Naive thymus-derived CD4-positive, alpha-beta T cell (primary cell): ENCODE results near the gene FRA10AC1. TPM values are rescaled to one million over a fixed set of nuclear protein-coding genes. Genes with fewer than 3 reads are reported as not detected.
A peak's percentile ranks its signal among the peaks of the same experiment; 100 is the strongest.

Experiments used
- ATAC-seq: fragments of 150-1000 bp; cut with Tn5 transposase; 2 replicates; pipeline ENCODE4 v1.10.0; 2021; ENCODE audit warnings: mild to moderate bottlenecking, moderate library complexity
- CTCF ChIA-PET: fragments of 350-600 bp; sonication (Branson Sonifier 250); formaldehyde crosslinking; loops from one replicate; lab custom pipeline; 2021; ENCODE audit warnings: antibody characterized with exemption; lab: Charles Lee
- POLR2A ChIA-PET: fragments of 350-600 bp; sonication (Branson Sonifier 250); formaldehyde crosslinking; loops from one replicate; lab custom pipeline; 2021; ENCODE audit warnings: antibody characterized with exemption, inconsistent platforms; lab: Charles Lee
- DNase-seq, 9 donors: peaks; one replicate each; pipeline versions ENCODE4 v3.0.0 to v3.0.0-alpha.2; 2020 to 2022; ENCODE audit warnings: mixed read lengths in 1 of 9
- H3K27ac ChIP-seq: one replicate; pipeline ENCODE4 v1.7.0; 2013; ENCODE audit warnings: mild to moderate bottlenecking, low read depth, low read length, moderate library complexity
- H3K27me3 ChIP-seq, 2 donors: one replicate each; pipeline ENCODE4 v1.7.0; 2013; ENCODE audit warnings: low read length in 2 of 2, mild to moderate bottlenecking in 2 of 2, moderate library complexity in 2 of 2; ENCODE audit not compliant: control insufficient read depth in 2 of 2, insufficient read depth in 2 of 2
- H3K36me3 ChIP-seq, 3 experiments: 1 replicate in 2 of 3; 2 replicates in 1 of 3; pipeline ENCODE4 v1.7.0; 2013; ENCODE audit warnings: low read length in 3 of 3, mild to moderate bottlenecking in 3 of 3, moderate library complexity in 1 of 3; ENCODE audit not compliant: insufficient read depth in 3 of 3, control insufficient read depth in 2 of 3
- H3K4me1 ChIP-seq, 2 donors: one replicate each; pipeline ENCODE4 v1.7.0; 2013; ENCODE audit warnings: low read length in 2 of 2, mild to moderate bottlenecking in 2 of 2, moderate library complexity in 1 of 2; ENCODE audit not compliant: control insufficient read depth in 2 of 2, insufficient read depth in 2 of 2
- H3K4me3 ChIP-seq: 2 replicates; pipeline ENCODE4 v1.7.0; 2013; ENCODE audit warnings: mild to moderate bottlenecking, low read length
- H3K9me3 ChIP-seq, 3 experiments: 1 replicate in 2 of 3; 2 replicates in 1 of 3; pipeline ENCODE4 v1.7.0; 2013; ENCODE audit warnings: low read length in 3 of 3; ENCODE audit not compliant: control insufficient read depth in 2 of 3
- H3K27ac Mint-ChIP-seq, 9 donors: one replicate each; pipeline ENCODE4 v1.8.0; 2020 to 2022; ENCODE audit warnings: mixed read lengths in 9 of 9, mild to moderate bottlenecking in 8 of 9, moderate library complexity in 5 of 9, inconsistent platforms in 2 of 9
- H3K27me3 Mint-ChIP-seq, 5 donors: one replicate each; pipeline ENCODE4 v1.8.0; 2021 to 2022; ENCODE audit warnings: mixed read lengths in 5 of 5, mild to moderate bottlenecking in 1 of 5
- H3K36me3 Mint-ChIP-seq, 5 donors: one replicate each; pipeline ENCODE4 v1.8.0; 2020 to 2022; ENCODE audit warnings: mixed read lengths in 5 of 5, mild to moderate bottlenecking in 3 of 5, inconsistent platforms in 1 of 5
- H3K4me1 Mint-ChIP-seq, 7 donors: one replicate each; pipeline ENCODE4 v1.8.0; 2020 to 2022; ENCODE audit warnings: mixed read lengths in 7 of 7, mild to moderate bottlenecking in 3 of 7, inconsistent platforms in 1 of 7
- H3K4me3 Mint-ChIP-seq, 10 donors: one replicate each; pipeline ENCODE4 v1.8.0; 2020 to 2022; ENCODE audit warnings: mild to moderate bottlenecking in 10 of 10, mixed read lengths in 10 of 10, moderate library complexity in 6 of 10, inconsistent platforms in 2 of 10
- H3K9me3 Mint-ChIP-seq, 11 donors: one replicate each; pipeline ENCODE4 v1.8.0; 2020 to 2022; ENCODE audit warnings: mixed read lengths in 11 of 11, mild to moderate bottlenecking in 4 of 11, inconsistent platforms in 1 of 11, moderate library complexity in 1 of 11
- intact Hi-C, 2 donors: fragments of 100-400 bp; cut with micrococcal nuclease; formaldehyde crosslinking; loops; one replicate each; pipeline ENCODE4 v1.15.1; 2023
- polyA plus RNA-seq, 2 donors: library from polyadenylated mRNA; unstranded; fragments of 300-500 nt; fragmentation: Illumina TruSeq; gene quantifications; one replicate each; pipeline ENCODE4 v1.2.3, GENCODE V29; 2021
- total RNA-seq, 6 experiments: library from RNA in 5 of 6; stranded (reverse) in 5 of 6; gene quantifications; 1 replicate in 5 of 6; 2 replicates in 1 of 6; pipeline ENCODE4 v1.2.3 and lab custom pipeline; 2021 to 2026

FRA10AC1 gene
- total and polyA plus RNA-seq, 7 experiments from 2014 or later: 4.4 to 31.0 (median 20.3) TPM

DNA sequence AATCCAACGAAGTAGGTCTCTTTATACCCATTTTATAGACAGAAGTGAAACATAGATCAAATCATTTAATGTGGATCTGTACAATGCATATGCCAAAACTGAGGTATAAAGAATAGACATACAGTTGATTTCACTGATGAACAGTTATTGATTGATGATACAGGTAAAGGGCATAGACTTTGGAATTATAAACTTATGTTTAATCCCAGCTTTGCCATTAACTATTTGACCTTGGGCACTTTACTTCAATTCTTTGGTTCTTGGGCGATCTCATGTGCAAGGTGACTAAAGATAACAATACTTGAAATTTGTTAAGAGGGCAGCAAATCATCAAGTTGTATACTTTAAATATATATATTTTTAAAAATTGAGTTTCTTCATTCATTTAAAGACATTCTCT is 28.6 kb downstream of the FRA10AC1 start:
- H3K27ac ChIP-seq: no peak overlapping the region
- intact Hi-C loops: no loop called here
- no peak for DNase-seq
- H3K27me3 ChIP-seq: no peaks in the 10 kb centered on the region
- no peaks in the 10 kb centered on the region for H3K27me3 Mint-ChIP-seq
- no peaks in the 10 kb centered on the region for H3K9me3 ChIP-seq
- no peak overlapping the region for H3K4me3 Mint-ChIP-seq
- H3K36me3 ChIP-seq: peaks cover 3 to 36% (median 8%) of the 10 kb centered on the region in 3 experiments
- H3K4me3 ChIP-seq: no peak overlapping the region
- no peaks in the 10 kb centered on the region for H3K9me3 Mint-ChIP-seq
- ChIA-PET CTCF (no interaction called here), POLR2A (no interaction called here)
- peaks cover 6 to 37% (median 18%) of the 10 kb centered on the region in 5 donors for H3K36me3 Mint-ChIP-seq
- H3K27ac Mint-ChIP-seq: no peak overlapping the region
- H3K4me1 Mint-ChIP-seq: peaks cover 0 to 3% (median 2%) of the 10 kb centered on the region in 7 donors
- no peaks in the 10 kb centered on the region for H3K4me1 ChIP-seq
- ATAC-seq: no peak

DNA sequence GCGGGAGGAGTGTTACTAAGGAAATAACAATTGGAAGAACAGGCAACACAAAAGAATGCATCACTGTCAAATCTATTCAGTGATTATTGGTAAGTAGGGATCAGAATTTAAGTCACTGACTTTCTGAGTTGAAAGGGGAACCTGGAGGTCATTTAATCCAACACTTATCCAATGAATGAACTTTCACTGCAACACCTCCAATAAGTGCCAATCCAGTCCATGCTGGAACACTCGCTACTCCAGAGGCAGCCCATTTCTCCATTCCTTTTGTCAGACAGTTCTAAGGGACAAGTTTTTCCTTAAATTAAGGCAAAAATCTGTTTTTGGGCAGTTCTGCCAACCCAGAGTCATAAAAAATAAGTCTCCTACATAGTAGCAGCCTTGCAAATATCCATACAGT is 29.5 kb downstream of the FRA10AC1 start:
- no peaks in the 10 kb centered on the region for H3K4me1 ChIP-seq
- ATAC-seq: no peak
- intact Hi-C loops: no loop called here
- no peaks in the 10 kb centered on the region for H3K27me3 ChIP-seq
- no peaks in the 10 kb centered on the region for H3K27me3 Mint-ChIP-seq
- peak overlapping the region in 3 of 9 donors; percentile 14 to 80 (median 17) for H3K27ac Mint-ChIP-seq
- H3K36me3 ChIP-seq: peaks cover 3 to 31% (median 8%) of the 10 kb centered on the region in 3 experiments
- H3K4me3 ChIP-seq: no peak overlapping the region
- ChIA-PET POLR2A (no interaction called here), CTCF (no interaction called here)
- no peaks in the 10 kb centered on the region for H3K9me3 Mint-ChIP-seq
- no peaks in the 10 kb centered on the region for H3K9me3 ChIP-seq
- no peak overlapping the region for H3K27ac ChIP-seq
- no peak for DNase-seq
- H3K36me3 Mint-ChIP-seq: peaks cover 6 to 44% (median 17%) of the 10 kb centered on the region in 5 donors
- H3K4me1 Mint-ChIP-seq: peaks cover 0 to 3% (median 0%) of the 10 kb centered on the region in 7 donors
- no peak overlapping the region for H3K4me3 Mint-ChIP-seq

DNA sequence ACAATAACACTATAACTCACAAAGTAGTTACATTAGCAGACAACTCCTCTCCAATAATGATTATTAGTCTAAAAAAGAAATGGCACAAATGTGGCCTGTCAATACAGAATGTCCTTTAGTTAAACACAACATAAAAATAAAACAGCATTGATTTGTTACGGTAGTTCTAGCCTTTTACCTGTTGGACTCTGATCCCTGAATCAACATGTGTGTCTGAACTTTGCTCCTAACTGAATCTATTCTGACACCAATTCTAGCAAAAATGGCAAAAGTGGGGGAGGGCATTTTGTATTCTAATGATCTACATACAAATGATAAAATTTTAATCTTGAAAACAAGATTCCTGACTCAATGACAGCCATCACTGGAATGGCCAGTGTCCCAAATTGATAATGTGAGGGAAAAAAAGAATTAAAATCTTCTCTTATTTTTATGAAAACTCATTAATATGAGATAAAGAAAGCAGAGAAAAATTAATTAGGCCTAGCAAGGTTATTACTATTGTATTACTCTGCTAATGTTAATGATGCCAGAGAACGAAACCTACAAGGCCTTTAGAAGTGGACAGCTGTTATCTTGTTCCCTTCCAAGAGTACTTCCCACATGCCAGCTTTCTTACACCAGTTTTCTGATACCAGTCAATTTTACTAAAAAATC is 30.2 kb downstream of the FRA10AC1 start:
- Mint-ChIP-seq H3K4me3 (no peak overlapping the region), H3K27me3 (no peaks in the 10 kb centered on the region), H3K9me3 (no peaks in the 10 kb centered on the region), H3K27ac (peak overlapping the region in 3 of 9 donors; percentile 1 to 14 (median 14)), H3K36me3 (peaks cover 6 to 47% (median 16%) of the 10 kb centered on the region in 5 donors), H3K4me1 (peaks cover 0 to 3% (median 0%) of the 10 kb centered on the region in 7 donors)
- ChIA-PET POLR2A (no interaction called here), CTCF (no interaction called here)
- no peaks in the 10 kb centered on the region for H3K9me3 ChIP-seq
- DNase-seq (no peak), ATAC-seq (no peak)
- H3K4me1 ChIP-seq: no peaks in the 10 kb centered on the region
- no peaks in the 10 kb centered on the region for H3K27me3 ChIP-seq
- H3K4me3 ChIP-seq: no peak overlapping the region
- H3K36me3 ChIP-seq: peaks cover 3 to 30% (median 15%) of the 10 kb centered on the region in 3 experiments
- intact Hi-C loops: no loop called here
- no peak overlapping the region for H3K27ac ChIP-seq

DNA sequence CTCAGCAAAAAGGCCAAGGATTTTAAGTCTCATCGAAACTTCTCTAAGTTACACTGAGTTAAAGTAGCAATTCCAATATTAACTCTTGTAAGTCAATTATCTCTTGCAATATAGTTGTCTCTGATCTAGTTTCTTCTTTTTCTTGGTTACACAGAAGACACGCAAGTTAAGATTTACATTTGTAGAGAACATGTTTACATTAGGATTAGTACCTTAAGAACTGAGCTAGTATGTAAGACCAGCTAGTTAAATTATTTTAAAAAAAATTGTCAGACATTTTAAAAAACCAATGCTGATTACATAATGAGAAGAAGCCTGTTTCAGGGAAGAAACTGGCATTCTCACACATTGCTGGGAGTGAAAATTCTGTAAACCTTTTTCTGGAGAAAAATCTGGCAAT is 31.4 kb downstream of the FRA10AC1 start:
- Mint-ChIP-seq H3K9me3 (no peaks in the 10 kb centered on the region), H3K4me1 (peaks cover 0 to 3% (median 0%) of the 10 kb centered on the region in 7 donors), H3K4me3 (no peak overlapping the region), H3K27ac (peak overlapping the region in 1 of 9 donors; percentile 25), H3K36me3 (peaks cover 6 to 49% (median 16%) of the 10 kb centered on the region in 5 donors), H3K27me3 (no peaks in the 10 kb centered on the region)
- ATAC-seq (no peak), DNase-seq (no peak)
- intact Hi-C loops: no loop called here
- Histone ChIP-seq H3K4me3 (no peak overlapping the region), H3K9me3 (no peaks in the 10 kb centered on the region), H3K4me1 (no peaks in the 10 kb centered on the region), H3K27me3 (no peaks in the 10 kb centered on the region), H3K36me3 (peaks cover 3 to 25% (median 15%) of the 10 kb centered on the region in 3 experiments), H3K27ac (no peak overlapping the region)
- CTCF ChIA-PET: interaction anchor here (0.6 kb wide), 1 partner anchor 15 kb away, joined by 5 read pairs; no protein-coding TSS in a partner anchor
- POLR2A ChIA-PET: no interaction called here

DNA sequence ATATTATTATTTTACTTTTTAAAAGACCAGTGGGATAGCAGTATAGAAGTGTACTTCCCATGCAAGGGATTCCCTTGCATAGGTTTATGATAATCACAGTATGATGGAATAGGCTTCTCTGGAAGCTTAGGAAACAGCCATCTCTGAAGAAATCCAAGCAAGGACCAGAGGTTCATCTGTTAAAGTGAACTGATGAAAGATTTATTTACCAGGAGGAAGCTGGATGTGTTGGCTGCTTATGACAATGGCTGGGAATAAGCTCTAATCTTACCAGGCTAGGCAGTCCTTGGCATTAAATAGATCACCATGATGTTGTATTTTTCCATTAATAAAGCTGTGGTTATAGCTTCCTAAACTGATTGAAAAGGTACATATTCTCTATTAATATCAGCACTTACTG is 32.0 kb downstream of the FRA10AC1 start:
- CTCF ChIA-PET: no interaction called here

DNA sequence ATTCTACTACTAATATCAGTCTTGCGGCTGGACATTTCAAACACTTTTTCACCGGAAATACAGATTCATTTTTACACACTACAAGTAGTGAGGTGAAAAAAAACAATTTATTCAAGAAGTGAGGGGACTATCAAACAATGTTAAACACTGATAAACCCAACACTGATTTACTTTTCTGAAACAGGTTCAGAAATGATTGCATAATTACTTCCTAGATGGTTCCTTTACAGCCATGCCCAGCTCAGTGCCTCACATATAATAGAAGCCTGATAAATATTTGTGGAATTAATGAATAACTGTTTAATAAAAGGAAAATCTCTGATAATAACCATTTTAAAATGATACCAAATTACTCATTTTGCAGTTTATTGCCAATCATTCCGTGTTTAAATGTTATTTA is 34.6 kb downstream of the FRA10AC1 start:
- Histone ChIP-seq H3K27ac (no peak overlapping the region), H3K9me3 (no peaks in the 10 kb centered on the region), H3K36me3 (peaks cover 3 to 25% (median 15%) of the 10 kb centered on the region in 3 experiments), H3K4me3 (no peak overlapping the region), H3K27me3 (no peaks in the 10 kb centered on the region), H3K4me1 (no peaks in the 10 kb centered on the region)
- POLR2A ChIA-PET: no interaction called here
- CTCF ChIA-PET: no interaction called here
- no peak overlapping the region for H3K4me3 Mint-ChIP-seq
- peaks cover 0 to 3% (median 0%) of the 10 kb centered on the region in 7 donors for H3K4me1 Mint-ChIP-seq
- H3K27me3 Mint-ChIP-seq: no peaks in the 10 kb centered on the region
- DNase-seq: no peak
- intact Hi-C loops: no loop called here
- H3K36me3 Mint-ChIP-seq: peaks cover 6 to 29% (median 11%) of the 10 kb centered on the region in 5 donors
- H3K9me3 Mint-ChIP-seq: no peaks in the 10 kb centered on the region
- H3K27ac Mint-ChIP-seq: no peak overlapping the region
- ATAC-seq: no peak

More for the DNA sequence above, 32.0 kb downstream of the FRA10AC1 start:
- no peaks in the 10 kb centered on the region for H3K27me3 ChIP-seq
- intact Hi-C loops: no loop called here
- H3K9me3 Mint-ChIP-seq: no peaks in the 10 kb centered on the region
- no peak for ATAC-seq
- POLR2A ChIA-PET: no interaction called here
- DNase-seq: no peak
- H3K4me1 ChIP-seq: no peaks in the 10 kb centered on the region
- peaks cover 3 to 25% (median 15%) of the 10 kb centered on the region in 3 experiments for H3K36me3 ChIP-seq
- no peak overlapping the region for H3K27ac Mint-ChIP-seq
- peaks cover 6 to 47% (median 16%) of the 10 kb centered on the region in 5 donors for H3K36me3 Mint-ChIP-seq
- no peak overlapping the region for H3K4me3 ChIP-seq
- H3K27ac ChIP-seq: no peak overlapping the region
- H3K27me3 Mint-ChIP-seq: no peaks in the 10 kb centered on the region
- H3K4me3 Mint-ChIP-seq: no peak overlapping the region
- no peaks in the 10 kb centered on the region for H3K9me3 ChIP-seq
- peaks cover 0 to 3% (median 0%) of the 10 kb centered on the region in 7 donors for H3K4me1 Mint-ChIP-seq

DNA sequence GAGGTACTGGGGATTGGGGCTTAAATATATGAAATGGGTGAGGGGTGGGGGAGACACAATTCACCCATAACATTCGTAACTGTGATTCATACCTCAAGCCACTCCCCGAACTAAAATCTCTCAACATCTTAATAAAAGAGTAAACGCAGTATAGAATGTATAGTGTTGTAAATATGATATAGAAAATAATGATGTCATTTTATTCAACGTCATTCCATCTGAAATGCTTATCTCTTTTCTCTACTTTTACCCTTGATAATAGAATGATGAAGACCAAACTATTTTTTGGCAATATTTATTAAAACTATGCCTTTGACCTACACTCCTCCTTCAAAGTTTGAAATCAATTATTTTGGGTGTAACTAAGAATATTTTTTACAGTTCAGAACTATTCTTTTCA is 36.4 kb downstream of the FRA10AC1 start:
- Histone ChIP-seq H3K36me3 (peaks cover 3 to 25% (median 14%) of the 10 kb centered on the region in 3 experiments), H3K27me3 (no peaks in the 10 kb centered on the region), H3K27ac (no peak overlapping the region), H3K4me1 (no peaks in the 10 kb centered on the region), H3K4me3 (no peak overlapping the region), H3K9me3 (no peaks in the 10 kb centered on the region)
- no peaks in the 10 kb centered on the region for H3K9me3 Mint-ChIP-seq
- H3K27ac Mint-ChIP-seq: no peak overlapping the region
- intact Hi-C loops: no loop called here
- ATAC-seq (no peak), DNase-seq (no peak)
- ChIA-PET CTCF (no interaction called here), POLR2A (no interaction called here)
- no peaks in the 10 kb centered on the region for H3K4me1 Mint-ChIP-seq
- no peak overlapping the region for H3K4me3 Mint-ChIP-seq
- H3K27me3 Mint-ChIP-seq: no peaks in the 10 kb centered on the region
- peaks cover 8 to 34% (median 15%) of the 10 kb centered on the region in 5 donors for H3K36me3 Mint-ChIP-seq
